ENCODE results near the gene TNK2.

The TNK2 gene

DNA sequence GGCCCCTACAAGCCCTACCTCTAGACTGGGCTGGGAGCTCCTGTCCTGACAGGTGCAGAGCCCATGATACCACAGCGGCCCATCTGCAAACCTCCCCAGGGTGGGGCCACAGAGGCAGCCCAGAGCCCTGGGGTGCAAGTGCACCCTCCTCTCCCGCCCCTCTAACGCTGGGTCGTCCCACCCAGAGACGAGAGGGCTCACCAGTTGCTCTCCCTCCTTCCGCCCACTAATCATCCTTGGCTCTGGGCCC, 742 bp downstream of the TNK2 start:
- no peaks in the 10 kb centered on the region for H3K27me3 ChIP-seq (ENCODE audit: insufficient read depth, low read length, poor library complexity, severe bottlenecking)
- H3K9ac ChIP-seq (ENCODE audit: low read depth, low read length, poor library complexity, severe bottlenecking), result peak overlapping the region; percentile 71
- H3K4me1 ChIP-seq (ENCODE audit: insufficient read depth, low read length, poor library complexity, severe bottlenecking), result peaks cover 56% of the 10 kb centered on the region
- H2AFZ ChIP-seq (ENCODE audit: low read length), result no peak overlapping the region
- H3K79me2 ChIP-seq (ENCODE audit: insufficient read depth, low read length), result peaks cover 60% of the 10 kb centered on the region
- H3K9me3 ChIP-seq (ENCODE audit: insufficient read depth, low read depth, low read length), result no peaks in the 10 kb centered on the region
- H3K4me3 ChIP-seq (ENCODE audit: low read length, poor library complexity, severe bottlenecking), result peak overlapping the region; percentile 73
- peaks cover 8% of the 10 kb centered on the region; the same call in 1 of the 2 replicates for H3F3A ChIP-seq (ENCODE audit: low read depth)
- H3K9me2 ChIP-seq (replicated peaks; ENCODE audit: low read depth, low read length), result no peaks in the 10 kb centered on the region
- TF ChIP-seq EZH2phosphoT487 (IDR thresholded peaks at IDR 0.05; ENCODE audit: borderline replicate concordance), result no peak
- TF ChIP-seq, protein P1, sequence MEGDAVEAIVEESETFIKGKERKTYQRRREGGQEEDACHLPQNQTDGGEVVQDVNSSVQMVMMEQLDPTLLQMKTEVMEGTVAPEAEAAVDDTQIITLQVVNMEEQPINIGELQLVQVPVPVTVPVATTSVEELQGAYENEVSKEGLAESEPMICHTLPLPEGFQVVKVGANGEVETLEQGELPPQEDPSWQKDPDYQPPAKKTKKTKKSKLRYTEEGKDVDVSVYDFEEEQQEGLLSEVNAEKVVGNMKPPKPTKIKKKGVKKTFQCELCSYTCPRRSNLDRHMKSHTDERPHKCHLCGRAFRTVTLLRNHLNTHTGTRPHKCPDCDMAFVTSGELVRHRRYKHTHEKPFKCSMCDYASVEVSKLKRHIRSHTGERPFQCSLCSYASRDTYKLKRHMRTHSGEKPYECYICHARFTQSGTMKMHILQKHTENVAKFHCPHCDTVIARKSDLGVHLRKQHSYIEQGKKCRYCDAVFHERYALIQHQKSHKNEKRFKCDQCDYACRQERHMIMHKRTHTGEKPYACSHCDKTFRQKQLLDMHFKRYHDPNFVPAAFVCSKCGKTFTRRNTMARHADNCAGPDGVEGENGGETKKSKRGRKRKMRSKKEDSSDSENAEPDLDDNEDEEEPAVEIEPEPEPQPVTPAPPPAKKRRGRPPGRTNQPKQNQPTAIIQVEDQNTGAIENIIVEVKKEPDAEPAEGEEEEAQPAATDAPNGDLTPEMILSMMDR (conservative IDR thresholded peaks at IDR 0.05; ENCODE audit: low read length), result no peak
- H3K4me2 ChIP-seq (ENCODE audit: low read depth, low read length, poor library complexity, severe bottlenecking), result peak overlapping the region; percentile 97
- H3K36me3 ChIP-seq (ENCODE audit: insufficient read depth, low read length), result no peaks in the 10 kb centered on the region
- H4K20me1 ChIP-seq (ENCODE audit: insufficient read depth, low read length, poor library complexity, severe bottlenecking), result peaks cover 28% of the 10 kb centered on the region

DNA sequence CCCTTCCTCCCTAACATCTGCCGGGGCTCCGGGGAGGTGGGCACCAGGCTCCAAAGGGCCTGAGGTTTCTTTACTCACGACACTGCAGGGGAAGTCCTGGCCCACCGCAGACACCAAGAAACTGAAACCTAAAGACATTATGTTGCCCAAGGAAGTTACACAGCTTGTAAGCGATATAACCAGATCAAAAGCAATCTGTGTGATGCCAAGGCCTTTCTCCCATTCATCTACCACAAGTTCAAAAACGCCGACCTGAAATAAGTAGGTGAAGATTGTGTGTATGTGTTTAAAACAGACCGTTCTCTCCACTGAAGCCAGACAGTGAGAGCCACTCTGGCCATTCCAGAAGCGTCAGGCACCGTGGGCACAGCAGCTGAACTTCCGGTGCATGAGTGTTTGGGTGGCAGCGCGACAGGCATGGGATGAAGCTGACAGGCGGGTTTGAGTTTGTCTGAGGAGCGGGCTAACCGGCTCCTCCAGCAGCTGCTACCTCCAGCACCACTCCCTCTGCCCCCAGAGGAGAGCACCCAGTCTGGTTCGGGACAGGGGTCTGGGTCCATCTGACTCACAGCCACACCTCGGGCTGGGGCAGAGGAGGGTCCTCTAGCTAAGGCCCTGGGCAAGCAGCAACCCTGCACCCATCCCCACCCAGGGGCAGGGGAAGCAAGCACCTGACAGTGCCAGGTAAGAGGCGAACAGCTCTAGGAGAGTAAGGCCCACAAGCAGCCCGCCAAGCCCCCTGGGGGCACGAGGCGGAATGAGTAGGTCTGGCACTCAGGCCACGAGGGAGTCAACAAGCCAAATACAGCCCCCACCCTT, 1.3 kb downstream of the TNK2 start:
- Histone ChIP-seq H3K9me2 (replicated peaks; ENCODE audit: low read depth, low read length) (no peaks in the 10 kb centered on the region), H3K4me2 (ENCODE audit: low read depth, low read length, poor library complexity, severe bottlenecking) (peak overlapping the region; percentile 97), H4K20me1 (ENCODE audit: insufficient read depth, low read length, poor library complexity, severe bottlenecking) (peaks cover 28% of the 10 kb centered on the region), H3K36me3 (ENCODE audit: insufficient read depth, low read length) (no peaks in the 10 kb centered on the region), H3K9me3 (ENCODE audit: insufficient read depth, low read depth, low read length) (no peaks in the 10 kb centered on the region), H3K4me3 (ENCODE audit: low read length, poor library complexity, severe bottlenecking) (peak overlapping the region; percentile 73), H3K4me1 (ENCODE audit: insufficient read depth, low read length, poor library complexity, severe bottlenecking) (peaks cover 56% of the 10 kb centered on the region), H2AFZ (ENCODE audit: low read length) (peak overlapping the region; percentile 39; the same call in 1 of the 2 replicates), H3F3A (ENCODE audit: low read depth) (peaks cover 8% of the 10 kb centered on the region; the same call in 1 of the 2 replicates), H3K27me3 (ENCODE audit: insufficient read depth, low read length, poor library complexity, severe bottlenecking) (no peaks in the 10 kb centered on the region), H3K9ac (ENCODE audit: low read depth, low read length, poor library complexity, severe bottlenecking) (peak overlapping the region; percentile 71), H3K79me2 (ENCODE audit: insufficient read depth, low read length) (peaks cover 63% of the 10 kb centered on the region)
- no peak for TF ChIP-seq EZH2phosphoT487 (IDR thresholded peaks at IDR 0.05; ENCODE audit: borderline replicate concordance)
- TF ChIP-seq, protein P1 (conservative IDR thresholded peaks at IDR 0.05; ENCODE audit: low read length), result peak; percentile 25; the same call in 1 of the 2 replicates

DNA sequence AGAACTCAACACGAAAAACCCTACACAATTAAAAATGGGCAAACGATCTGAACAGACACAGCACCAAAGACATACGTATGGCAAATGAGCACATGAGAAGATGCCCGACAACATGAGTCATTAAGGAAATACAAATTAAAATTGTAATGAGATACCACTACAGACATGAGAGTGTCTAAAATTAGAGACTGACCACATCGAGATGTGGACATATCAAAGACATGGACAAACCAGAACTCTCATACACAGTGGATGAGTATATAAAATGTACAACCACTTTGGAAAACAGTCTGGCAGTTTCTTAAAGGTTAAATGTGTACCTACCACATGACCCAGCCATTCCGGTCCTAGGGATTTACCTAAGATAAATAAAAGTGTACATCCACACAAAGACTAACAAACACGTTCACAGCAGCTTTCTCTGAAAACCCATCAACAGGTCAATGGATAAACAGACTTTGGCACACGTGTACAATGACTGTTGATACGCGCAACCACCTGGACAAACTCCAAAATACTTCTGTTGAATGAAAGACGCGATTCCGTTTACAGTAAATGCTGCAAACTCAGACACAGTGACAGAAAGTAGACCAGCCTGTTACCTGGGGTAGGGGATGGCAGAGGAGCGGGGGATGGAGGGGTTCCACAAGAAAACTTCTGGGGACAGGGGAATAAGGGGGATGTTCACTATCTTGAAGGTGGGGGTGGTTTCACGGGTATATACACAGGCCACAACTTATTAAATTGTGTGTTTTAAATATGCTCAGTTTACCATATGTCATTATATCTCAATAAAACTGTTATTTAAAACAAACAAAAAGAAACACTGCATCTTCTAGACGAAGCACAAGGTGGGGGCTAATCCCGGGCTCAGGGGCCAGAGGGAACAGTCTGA, 2.1 kb downstream of the TNK2 start:
- Histone ChIP-seq H3K36me3 (ENCODE audit: insufficient read depth, low read length) (no peaks in the 10 kb centered on the region), H3K4me1 (ENCODE audit: insufficient read depth, low read length, poor library complexity, severe bottlenecking) (peaks cover 64% of the 10 kb centered on the region), H3K4me3 (ENCODE audit: low read length, poor library complexity, severe bottlenecking) (peak overlapping the region; percentile 73), H3K9me3 (ENCODE audit: insufficient read depth, low read depth, low read length) (no peaks in the 10 kb centered on the region), H4K20me1 (ENCODE audit: insufficient read depth, low read length, poor library complexity, severe bottlenecking) (peaks cover 28% of the 10 kb centered on the region), H3K9me2 (replicated peaks; ENCODE audit: low read depth, low read length) (no peaks in the 10 kb centered on the region), H3K27me3 (ENCODE audit: insufficient read depth, low read length, poor library complexity, severe bottlenecking) (no peaks in the 10 kb centered on the region), H3K9ac (ENCODE audit: low read depth, low read length, poor library complexity, severe bottlenecking) (peak overlapping the region; percentile 71), H2AFZ (ENCODE audit: low read length) (no peak overlapping the region), H3K4me2 (ENCODE audit: low read depth, low read length, poor library complexity, severe bottlenecking) (peak overlapping the region; percentile 97), H3F3A (ENCODE audit: low read depth) (peaks cover 8% of the 10 kb centered on the region; the same call in 1 of the 2 replicates), H3K79me2 (ENCODE audit: insufficient read depth, low read length) (peaks cover 72% of the 10 kb centered on the region)
- TF ChIP-seq EZH2phosphoT487 (IDR thresholded peaks at IDR 0.05; ENCODE audit: borderline replicate concordance), result no peak
- TF ChIP-seq, protein P1 (conservative IDR thresholded peaks at IDR 0.05; ENCODE audit: low read length), result no peak
